OCI-LY1 (cell line): ENCODE data around the gene PPARD.

Source experiments
- EZH2 ChIP-seq: fragments of 200-600 bp; sonication (generic), shearing (Covaris generic); IDR thresholded peaks from 2 replicates; pipeline ENCODE4 v1.8.0; 2017; ENCODE audit warnings: borderline replicate concordance, mixed run types, mild to moderate bottlenecking, antibody characterized with exemption, low read length, moderate library complexity, mixed read lengths
- TF ChIP-seq, protein P1 (sequence below): fragments of 200-600 bp; sonication (generic), shearing (Covaris generic); IDR thresholded peaks from 2 replicates; pipeline ENCODE4 v1.5.1; 2017; ENCODE audit warnings: mild to moderate bottlenecking, antibody characterized with exemption, low read length, moderate library complexity, mixed read lengths

DNA sequence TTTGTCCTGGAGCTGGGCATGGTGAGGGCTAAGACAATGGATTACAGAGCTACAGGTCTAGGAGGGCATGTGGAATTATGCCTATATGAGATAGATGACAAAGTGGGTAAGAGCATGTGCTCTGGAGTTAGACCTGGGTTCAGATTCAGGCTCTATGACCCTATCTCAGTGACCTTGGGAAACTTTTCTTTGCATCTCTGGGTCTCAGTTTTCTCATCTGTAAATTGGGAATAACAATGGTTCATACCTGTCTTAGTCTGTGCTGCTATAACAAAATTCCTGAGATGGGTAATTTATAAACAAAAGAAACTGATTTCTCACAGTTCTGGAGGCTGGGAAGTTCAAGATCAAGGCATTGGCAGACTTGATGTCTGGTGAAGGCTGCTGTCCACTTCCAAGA, 30.3 kb downstream of the PPARD start:
- TF ChIP-seq, protein P1, sequence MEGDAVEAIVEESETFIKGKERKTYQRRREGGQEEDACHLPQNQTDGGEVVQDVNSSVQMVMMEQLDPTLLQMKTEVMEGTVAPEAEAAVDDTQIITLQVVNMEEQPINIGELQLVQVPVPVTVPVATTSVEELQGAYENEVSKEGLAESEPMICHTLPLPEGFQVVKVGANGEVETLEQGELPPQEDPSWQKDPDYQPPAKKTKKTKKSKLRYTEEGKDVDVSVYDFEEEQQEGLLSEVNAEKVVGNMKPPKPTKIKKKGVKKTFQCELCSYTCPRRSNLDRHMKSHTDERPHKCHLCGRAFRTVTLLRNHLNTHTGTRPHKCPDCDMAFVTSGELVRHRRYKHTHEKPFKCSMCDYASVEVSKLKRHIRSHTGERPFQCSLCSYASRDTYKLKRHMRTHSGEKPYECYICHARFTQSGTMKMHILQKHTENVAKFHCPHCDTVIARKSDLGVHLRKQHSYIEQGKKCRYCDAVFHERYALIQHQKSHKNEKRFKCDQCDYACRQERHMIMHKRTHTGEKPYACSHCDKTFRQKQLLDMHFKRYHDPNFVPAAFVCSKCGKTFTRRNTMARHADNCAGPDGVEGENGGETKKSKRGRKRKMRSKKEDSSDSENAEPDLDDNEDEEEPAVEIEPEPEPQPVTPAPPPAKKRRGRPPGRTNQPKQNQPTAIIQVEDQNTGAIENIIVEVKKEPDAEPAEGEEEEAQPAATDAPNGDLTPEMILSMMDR = no peak
- no peak for TF ChIP-seq EZH2
